HEK293 (cell line): ENCODE data around the gene MRGPRD.

Source experiments
- CTCF ChIP-seq: fragments of 450-650 bp; formaldehyde crosslinking; IDR thresholded peaks from 2 replicates; pipeline ENCODE4 v1.5.1; 2016; ENCODE audit warnings: missing biosample characterization, missing genetic modification characterization
- ZBTB7A ChIP-seq: fragments of 450-650 bp; formaldehyde crosslinking; IDR thresholded peaks from 2 replicates; pipeline ENCODE4 v1.5.1; 2016; ENCODE audit warnings: low read depth, missing biosample characterization, missing genetic modification characterization
- ZBTB8A ChIP-seq: fragments of 450-650 bp; formaldehyde crosslinking; IDR thresholded peaks from 2 replicates; pipeline ENCODE4 v1.5.1; 2016; ENCODE audit warnings: missing biosample characterization, missing genetic modification characterization
- ZNF133 ChIP-seq: fragments of 450-650 bp; formaldehyde crosslinking; IDR thresholded peaks from 2 replicates; pipeline ENCODE4 v1.5.1; 2016; ENCODE audit warnings: missing biosample characterization, missing genetic modification characterization
- ZNF169 ChIP-seq: fragments of 450-650 bp; formaldehyde crosslinking; IDR thresholded peaks from 2 replicates; pipeline ENCODE4 v1.5.1; 2016; ENCODE audit warnings: missing biosample characterization, missing genetic modification characterization
- ZNF404 ChIP-seq: fragments of 450-650 bp; formaldehyde crosslinking; IDR thresholded peaks from 2 replicates; pipeline ENCODE4 v1.5.1; 2017; ENCODE audit warnings: missing biosample characterization, missing genetic modification characterization
- ZNF501 ChIP-seq: fragments of 450-650 bp; formaldehyde crosslinking; IDR thresholded peaks from 2 replicates; pipeline ENCODE4 v1.5.1; 2016; ENCODE audit warnings: missing biosample characterization, missing genetic modification characterization
- ZNF561 ChIP-seq: fragments of 450-650 bp; IDR thresholded peaks from 2 replicates; pipeline ENCODE4 v1.5.1; 2018; ENCODE audit warnings: missing biosample characterization, missing genetic modification characterization, borderline replicate concordance
- TF ChIP-seq, protein P1 (sequence below): fragments of 450-650 bp; formaldehyde crosslinking; IDR thresholded peaks from 2 replicates; pipeline ENCODE4 v1.5.1; 2016; ENCODE audit warnings: missing biosample characterization, missing genetic modification characterization

GRCh38 chr11:68996376-68997123 is 15.8 kb upstream of the MRGPRD start:
- TF ChIP-seq CTCF (tag by site-specific recombination) (no peak), ZBTB8A (tag by site-specific recombination) (no peak), ZNF501 (tag by site-specific recombination) (no peak), ZNF133 (no peak), ZNF561 (no peak), ZBTB7A (no peak), ZNF169 (no peak), ZNF404 (tag by site-specific recombination) (no peak)
- TF ChIP-seq, protein P1, sequence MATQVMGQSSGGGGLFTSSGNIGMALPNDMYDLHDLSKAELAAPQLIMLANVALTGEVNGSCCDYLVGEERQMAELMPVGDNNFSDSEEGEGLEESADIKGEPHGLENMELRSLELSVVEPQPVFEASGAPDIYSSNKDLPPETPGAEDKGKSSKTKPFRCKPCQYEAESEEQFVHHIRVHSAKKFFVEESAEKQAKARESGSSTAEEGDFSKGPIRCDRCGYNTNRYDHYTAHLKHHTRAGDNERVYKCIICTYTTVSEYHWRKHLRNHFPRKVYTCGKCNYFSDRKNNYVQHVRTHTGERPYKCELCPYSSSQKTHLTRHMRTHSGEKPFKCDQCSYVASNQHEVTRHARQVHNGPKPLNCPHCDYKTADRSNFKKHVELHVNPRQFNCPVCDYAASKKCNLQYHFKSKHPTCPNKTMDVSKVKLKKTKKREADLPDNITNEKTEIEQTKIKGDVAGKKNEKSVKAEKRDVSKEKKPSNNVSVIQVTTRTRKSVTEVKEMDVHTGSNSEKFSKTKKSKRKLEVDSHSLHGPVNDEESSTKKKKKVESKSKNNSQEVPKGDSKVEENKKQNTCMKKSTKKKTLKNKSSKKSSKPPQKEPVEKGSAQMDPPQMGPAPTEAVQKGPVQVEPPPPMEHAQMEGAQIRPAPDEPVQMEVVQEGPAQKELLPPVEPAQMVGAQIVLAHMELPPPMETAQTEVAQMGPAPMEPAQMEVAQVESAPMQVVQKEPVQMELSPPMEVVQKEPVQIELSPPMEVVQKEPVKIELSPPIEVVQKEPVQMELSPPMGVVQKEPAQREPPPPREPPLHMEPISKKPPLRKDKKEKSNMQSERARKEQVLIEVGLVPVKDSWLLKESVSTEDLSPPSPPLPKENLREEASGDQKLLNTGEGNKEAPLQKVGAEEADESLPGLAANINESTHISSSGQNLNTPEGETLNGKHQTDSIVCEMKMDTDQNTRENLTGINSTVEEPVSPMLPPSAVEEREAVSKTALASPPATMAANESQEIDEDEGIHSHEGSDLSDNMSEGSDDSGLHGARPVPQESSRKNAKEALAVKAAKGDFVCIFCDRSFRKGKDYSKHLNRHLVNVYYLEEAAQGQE: no peak
